Ishikawa (cell line): Measurements from ENCODE around the gene SPIRE2.

Experiments used
- CEBPB ChIP-seq: IDR thresholded peaks from 2 replicates; pipeline ENCODE4 v1.6.1; 2012
- CREB1 ChIP-seq: IDR thresholded peaks from 2 replicates; pipeline ENCODE4 v1.6.1; 2012; ENCODE audit warnings: low read depth
- EP300 ChIP-seq: IDR thresholded peaks from 2 replicates; pipeline ENCODE4 v1.6.1; 2012; ENCODE audit warnings: borderline replicate concordance
- FOXM1 ChIP-seq: IDR thresholded peaks from 2 replicates; pipeline ENCODE4 v1.6.1; 2012; ENCODE audit warnings: low read depth, borderline replicate concordance
- NFIC ChIP-seq: IDR thresholded peaks from 2 replicates; pipeline ENCODE4 v1.6.1; 2012
- RAD21 ChIP-seq: IDR thresholded peaks from 2 replicates; pipeline ENCODE4 v1.6.1; 2012; ENCODE audit warnings: low read depth
- TAF1 ChIP-seq: IDR thresholded peaks from 2 replicates; pipeline ENCODE4 v1.6.1; 2012; ENCODE audit warnings: low read depth, mild to moderate bottlenecking
- TEAD4 ChIP-seq: IDR thresholded peaks from 2 replicates; pipeline ENCODE4 v1.6.1; 2012
- YY1 ChIP-seq: IDR thresholded peaks from 2 replicates; pipeline ENCODE4 v1.6.1; 2012; ENCODE audit warnings: low read depth
- TF ChIP-seq, protein P1 (sequence below): IDR thresholded peaks from 2 replicates; pipeline ENCODE4 v1.6.1; 2012
- TF ChIP-seq, protein P2 (sequence below): IDR thresholded peaks from 2 replicates; pipeline ENCODE4 v1.6.1; 2012
- TF ChIP-seq, protein P3 (sequence below): IDR thresholded peaks from 2 replicates; pipeline ENCODE4 v1.6.1; 2012; ENCODE audit warnings: low read depth, mild to moderate bottlenecking

DNA sequence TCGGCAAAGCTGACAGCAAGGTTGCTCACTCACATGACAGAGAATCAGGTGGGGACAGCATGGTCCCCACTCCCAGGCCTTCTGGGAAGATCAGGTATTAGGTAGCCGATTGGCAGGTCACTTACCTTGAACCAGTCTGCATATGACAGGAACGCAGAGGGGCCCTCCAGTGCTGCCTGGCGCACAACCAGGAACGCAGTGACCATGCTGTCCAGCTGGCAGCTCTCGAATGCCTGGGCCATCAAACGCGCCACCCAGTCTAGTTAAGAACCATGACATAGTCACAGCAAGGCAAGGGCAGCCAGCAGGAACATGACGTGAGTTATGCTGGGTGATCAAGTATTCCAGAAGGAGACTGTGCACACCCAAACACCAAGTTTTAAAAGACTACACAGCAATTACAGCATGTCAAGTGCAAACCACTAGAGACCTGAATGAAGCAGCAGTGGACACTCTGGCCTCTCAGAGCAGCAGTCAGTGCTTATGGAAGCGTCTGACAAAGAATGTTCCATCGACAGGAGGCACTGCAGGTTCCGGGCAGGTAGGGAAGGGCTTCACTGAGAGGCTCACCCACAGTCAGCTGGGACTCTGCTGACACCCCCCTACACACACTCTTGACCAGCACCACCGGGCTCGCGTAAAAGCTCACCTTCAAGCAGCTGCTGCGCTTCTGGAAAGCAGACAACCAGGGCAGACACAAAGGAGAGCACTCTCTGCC, 36.8 kb upstream of the SPIRE2 start:
- TF ChIP-seq TAF1 (no peak), CREB1 (no peak), FOXM1 (no peak), TEAD4 (no peak), NFIC (no peak), EP300 (no peak), RAD21 (no peak), CEBPB (no peak), YY1 (no peak)
- TF ChIP-seq, protein P1, sequence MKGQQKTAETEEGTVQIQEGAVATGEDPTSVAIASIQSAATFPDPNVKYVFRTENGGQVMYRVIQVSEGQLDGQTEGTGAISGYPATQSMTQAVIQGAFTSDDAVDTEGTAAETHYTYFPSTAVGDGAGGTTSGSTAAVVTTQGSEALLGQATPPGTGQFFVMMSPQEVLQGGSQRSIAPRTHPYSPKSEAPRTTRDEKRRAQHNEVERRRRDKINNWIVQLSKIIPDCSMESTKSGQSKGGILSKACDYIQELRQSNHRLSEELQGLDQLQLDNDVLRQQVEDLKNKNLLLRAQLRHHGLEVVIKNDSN: no peak
- TF ChIP-seq, protein P2, sequence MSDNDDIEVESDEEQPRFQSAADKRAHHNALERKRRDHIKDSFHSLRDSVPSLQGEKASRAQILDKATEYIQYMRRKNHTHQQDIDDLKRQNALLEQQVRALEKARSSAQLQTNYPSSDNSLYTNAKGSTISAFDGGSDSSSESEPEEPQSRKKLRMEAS: no peak
- TF ChIP-seq, protein P3, sequence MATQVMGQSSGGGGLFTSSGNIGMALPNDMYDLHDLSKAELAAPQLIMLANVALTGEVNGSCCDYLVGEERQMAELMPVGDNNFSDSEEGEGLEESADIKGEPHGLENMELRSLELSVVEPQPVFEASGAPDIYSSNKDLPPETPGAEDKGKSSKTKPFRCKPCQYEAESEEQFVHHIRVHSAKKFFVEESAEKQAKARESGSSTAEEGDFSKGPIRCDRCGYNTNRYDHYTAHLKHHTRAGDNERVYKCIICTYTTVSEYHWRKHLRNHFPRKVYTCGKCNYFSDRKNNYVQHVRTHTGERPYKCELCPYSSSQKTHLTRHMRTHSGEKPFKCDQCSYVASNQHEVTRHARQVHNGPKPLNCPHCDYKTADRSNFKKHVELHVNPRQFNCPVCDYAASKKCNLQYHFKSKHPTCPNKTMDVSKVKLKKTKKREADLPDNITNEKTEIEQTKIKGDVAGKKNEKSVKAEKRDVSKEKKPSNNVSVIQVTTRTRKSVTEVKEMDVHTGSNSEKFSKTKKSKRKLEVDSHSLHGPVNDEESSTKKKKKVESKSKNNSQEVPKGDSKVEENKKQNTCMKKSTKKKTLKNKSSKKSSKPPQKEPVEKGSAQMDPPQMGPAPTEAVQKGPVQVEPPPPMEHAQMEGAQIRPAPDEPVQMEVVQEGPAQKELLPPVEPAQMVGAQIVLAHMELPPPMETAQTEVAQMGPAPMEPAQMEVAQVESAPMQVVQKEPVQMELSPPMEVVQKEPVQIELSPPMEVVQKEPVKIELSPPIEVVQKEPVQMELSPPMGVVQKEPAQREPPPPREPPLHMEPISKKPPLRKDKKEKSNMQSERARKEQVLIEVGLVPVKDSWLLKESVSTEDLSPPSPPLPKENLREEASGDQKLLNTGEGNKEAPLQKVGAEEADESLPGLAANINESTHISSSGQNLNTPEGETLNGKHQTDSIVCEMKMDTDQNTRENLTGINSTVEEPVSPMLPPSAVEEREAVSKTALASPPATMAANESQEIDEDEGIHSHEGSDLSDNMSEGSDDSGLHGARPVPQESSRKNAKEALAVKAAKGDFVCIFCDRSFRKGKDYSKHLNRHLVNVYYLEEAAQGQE: no peak
